H1 (cell line): ENCODE measurements around the gene CNIH3. TPM values are rescaled to one million over a fixed set of nuclear protein-coding genes. Genes with fewer than 3 reads are reported as not detected.

Experiments used
- ASH2L ChIP-seq: fragments of 200-600, 300-600 bp; sonication (generic); IDR thresholded peaks from one replicate; pipeline ENCODE4 v1.7.1; 2017; ENCODE audit warnings: low read length
- BRCA1 ChIP-seq: IDR thresholded peaks from 2 replicates; pipeline ENCODE4 v1.6.1; 2012; ENCODE audit warnings: low read depth, low read length, improper control_type of control experiment
- CTBP2 ChIP-seq: IDR thresholded peaks from 2 replicates; pipeline ENCODE4 v1.7.0; 2011; ENCODE audit warnings: borderline replicate concordance, mild to moderate bottlenecking, moderate library complexity, mixed read lengths, low read length; ENCODE audit not compliant: insufficient read depth, insufficient read length
- EP300 ChIP-seq, 2 experiments: IDR thresholded peaks; 1 replicate in 1 of 2; 2 replicates in 1 of 2; pipeline ENCODE4 v1.6.1; 2011 to 2012; ENCODE audit warnings: low read depth in 2 of 2, low read length in 2 of 2, mild to moderate bottlenecking in 2 of 2, borderline replicate concordance in 1 of 2, inconsistent platforms in 1 of 2, moderate library complexity in 1 of 2
- HDAC6 ChIP-seq: IDR thresholded peaks from one replicate; pipeline ENCODE4 v1.7.1; 2012; ENCODE audit warnings: low read depth, mild to moderate bottlenecking, inconsistent platforms, low read length, moderate library complexity
- JUND ChIP-seq: IDR thresholded peaks from 2 replicates; pipeline ENCODE4 v1.6.1; 2011; ENCODE audit warnings: mild to moderate bottlenecking, improper control_type of control experiment, low read length
- SIRT6 ChIP-seq: IDR thresholded peaks from one replicate; pipeline ENCODE4 v1.7.1; 2012; ENCODE audit warnings: low read length, inconsistent platforms
- TAF7 ChIP-seq: optimal IDR thresholded peaks from 2 replicates; pipeline ENCODE3; 2011; ENCODE audit warnings: low read depth, mild to moderate bottlenecking, inconsistent platforms, low read length, moderate library complexity, borderline replicate concordance
- TCF12 ChIP-seq: IDR thresholded peaks from 2 replicates; pipeline ENCODE4 v1.6.1; 2011; ENCODE audit warnings: low read depth, mild to moderate bottlenecking, low read length
- TEAD4 ChIP-seq: IDR thresholded peaks from 2 replicates; pipeline ENCODE4 v1.6.1; 2012; ENCODE audit warnings: low read depth, low read length, inconsistent platforms, mixed read lengths
- polyA plus RNA-seq, 7 experiments: library from polyadenylated mRNA; depleted of rRNA in 3 of 7; stranded (reverse) in 5 of 7; unstranded in 2 of 7; fragments of >200 nt in 5 of 7; fragments of 200-250 nt in 2 of 7; gene quantifications; 1 replicate in 5 of 7; 2 replicates in 1 of 7; 4 replicates in 1 of 7; pipeline versions ENCODE4 v1.2.1 to v1.2.3, GENCODE V29; 2011 to 2013; ENCODE audit warnings: missing spikeins in 2 of 7, mixed read lengths in 2 of 7
- total RNA-seq: library from RNA; stranded (reverse); fragmentation: NEBNext Ultra II Directional; extraction: Animal tissue kit (Norgen Biotek cat#: 25700); gene quantifications from 2 replicates; pipeline ENCODE4 v1.2.1, GENCODE V29; 2021
- TF ChIP-seq, protein P1 (sequence below): fragments of 300-600 bp; sonication (generic); IDR thresholded peaks from 2 replicates; pipeline ENCODE4 v1.7.1; 2012; ENCODE audit warnings: low read length, moderate library complexity, mild to moderate bottlenecking, inconsistent platforms; ENCODE audit not compliant: insufficient replicate concordance
- TF ChIP-seq, protein P2 (sequence below): IDR thresholded peaks from 2 replicates; pipeline ENCODE4 v1.6.1; 2012; ENCODE audit warnings: inconsistent platforms

The CNIH3 gene
- total and polyA plus RNA-seq, 2 of the 8 experiments (the other 6 are each of a cell fraction or from before 2014, with no cell fraction given), result 3.7 to 5.6 TPM

DNA sequence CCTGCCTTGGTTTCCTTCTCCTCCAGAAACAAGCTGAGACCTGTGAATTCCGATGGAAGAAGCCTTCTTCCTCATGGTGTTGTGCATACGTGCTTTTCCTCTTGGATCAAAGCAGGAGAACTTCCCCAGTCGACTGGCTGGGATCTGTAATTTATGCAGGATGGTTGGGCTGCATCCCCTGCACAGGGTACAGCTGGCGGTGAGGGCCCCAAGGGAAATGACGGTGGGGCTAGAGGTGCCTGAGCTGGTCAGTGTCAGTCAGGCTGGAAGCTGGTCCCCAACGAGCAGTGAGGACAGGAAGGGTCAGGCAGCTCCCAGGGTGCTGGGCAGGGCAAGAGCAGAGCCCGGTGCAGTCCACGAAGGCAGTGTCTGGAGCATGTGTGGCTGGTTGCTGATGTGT lies 106.7 kb downstream of the CNIH3 start (continued):
- TF ChIP-seq, protein P1, sequence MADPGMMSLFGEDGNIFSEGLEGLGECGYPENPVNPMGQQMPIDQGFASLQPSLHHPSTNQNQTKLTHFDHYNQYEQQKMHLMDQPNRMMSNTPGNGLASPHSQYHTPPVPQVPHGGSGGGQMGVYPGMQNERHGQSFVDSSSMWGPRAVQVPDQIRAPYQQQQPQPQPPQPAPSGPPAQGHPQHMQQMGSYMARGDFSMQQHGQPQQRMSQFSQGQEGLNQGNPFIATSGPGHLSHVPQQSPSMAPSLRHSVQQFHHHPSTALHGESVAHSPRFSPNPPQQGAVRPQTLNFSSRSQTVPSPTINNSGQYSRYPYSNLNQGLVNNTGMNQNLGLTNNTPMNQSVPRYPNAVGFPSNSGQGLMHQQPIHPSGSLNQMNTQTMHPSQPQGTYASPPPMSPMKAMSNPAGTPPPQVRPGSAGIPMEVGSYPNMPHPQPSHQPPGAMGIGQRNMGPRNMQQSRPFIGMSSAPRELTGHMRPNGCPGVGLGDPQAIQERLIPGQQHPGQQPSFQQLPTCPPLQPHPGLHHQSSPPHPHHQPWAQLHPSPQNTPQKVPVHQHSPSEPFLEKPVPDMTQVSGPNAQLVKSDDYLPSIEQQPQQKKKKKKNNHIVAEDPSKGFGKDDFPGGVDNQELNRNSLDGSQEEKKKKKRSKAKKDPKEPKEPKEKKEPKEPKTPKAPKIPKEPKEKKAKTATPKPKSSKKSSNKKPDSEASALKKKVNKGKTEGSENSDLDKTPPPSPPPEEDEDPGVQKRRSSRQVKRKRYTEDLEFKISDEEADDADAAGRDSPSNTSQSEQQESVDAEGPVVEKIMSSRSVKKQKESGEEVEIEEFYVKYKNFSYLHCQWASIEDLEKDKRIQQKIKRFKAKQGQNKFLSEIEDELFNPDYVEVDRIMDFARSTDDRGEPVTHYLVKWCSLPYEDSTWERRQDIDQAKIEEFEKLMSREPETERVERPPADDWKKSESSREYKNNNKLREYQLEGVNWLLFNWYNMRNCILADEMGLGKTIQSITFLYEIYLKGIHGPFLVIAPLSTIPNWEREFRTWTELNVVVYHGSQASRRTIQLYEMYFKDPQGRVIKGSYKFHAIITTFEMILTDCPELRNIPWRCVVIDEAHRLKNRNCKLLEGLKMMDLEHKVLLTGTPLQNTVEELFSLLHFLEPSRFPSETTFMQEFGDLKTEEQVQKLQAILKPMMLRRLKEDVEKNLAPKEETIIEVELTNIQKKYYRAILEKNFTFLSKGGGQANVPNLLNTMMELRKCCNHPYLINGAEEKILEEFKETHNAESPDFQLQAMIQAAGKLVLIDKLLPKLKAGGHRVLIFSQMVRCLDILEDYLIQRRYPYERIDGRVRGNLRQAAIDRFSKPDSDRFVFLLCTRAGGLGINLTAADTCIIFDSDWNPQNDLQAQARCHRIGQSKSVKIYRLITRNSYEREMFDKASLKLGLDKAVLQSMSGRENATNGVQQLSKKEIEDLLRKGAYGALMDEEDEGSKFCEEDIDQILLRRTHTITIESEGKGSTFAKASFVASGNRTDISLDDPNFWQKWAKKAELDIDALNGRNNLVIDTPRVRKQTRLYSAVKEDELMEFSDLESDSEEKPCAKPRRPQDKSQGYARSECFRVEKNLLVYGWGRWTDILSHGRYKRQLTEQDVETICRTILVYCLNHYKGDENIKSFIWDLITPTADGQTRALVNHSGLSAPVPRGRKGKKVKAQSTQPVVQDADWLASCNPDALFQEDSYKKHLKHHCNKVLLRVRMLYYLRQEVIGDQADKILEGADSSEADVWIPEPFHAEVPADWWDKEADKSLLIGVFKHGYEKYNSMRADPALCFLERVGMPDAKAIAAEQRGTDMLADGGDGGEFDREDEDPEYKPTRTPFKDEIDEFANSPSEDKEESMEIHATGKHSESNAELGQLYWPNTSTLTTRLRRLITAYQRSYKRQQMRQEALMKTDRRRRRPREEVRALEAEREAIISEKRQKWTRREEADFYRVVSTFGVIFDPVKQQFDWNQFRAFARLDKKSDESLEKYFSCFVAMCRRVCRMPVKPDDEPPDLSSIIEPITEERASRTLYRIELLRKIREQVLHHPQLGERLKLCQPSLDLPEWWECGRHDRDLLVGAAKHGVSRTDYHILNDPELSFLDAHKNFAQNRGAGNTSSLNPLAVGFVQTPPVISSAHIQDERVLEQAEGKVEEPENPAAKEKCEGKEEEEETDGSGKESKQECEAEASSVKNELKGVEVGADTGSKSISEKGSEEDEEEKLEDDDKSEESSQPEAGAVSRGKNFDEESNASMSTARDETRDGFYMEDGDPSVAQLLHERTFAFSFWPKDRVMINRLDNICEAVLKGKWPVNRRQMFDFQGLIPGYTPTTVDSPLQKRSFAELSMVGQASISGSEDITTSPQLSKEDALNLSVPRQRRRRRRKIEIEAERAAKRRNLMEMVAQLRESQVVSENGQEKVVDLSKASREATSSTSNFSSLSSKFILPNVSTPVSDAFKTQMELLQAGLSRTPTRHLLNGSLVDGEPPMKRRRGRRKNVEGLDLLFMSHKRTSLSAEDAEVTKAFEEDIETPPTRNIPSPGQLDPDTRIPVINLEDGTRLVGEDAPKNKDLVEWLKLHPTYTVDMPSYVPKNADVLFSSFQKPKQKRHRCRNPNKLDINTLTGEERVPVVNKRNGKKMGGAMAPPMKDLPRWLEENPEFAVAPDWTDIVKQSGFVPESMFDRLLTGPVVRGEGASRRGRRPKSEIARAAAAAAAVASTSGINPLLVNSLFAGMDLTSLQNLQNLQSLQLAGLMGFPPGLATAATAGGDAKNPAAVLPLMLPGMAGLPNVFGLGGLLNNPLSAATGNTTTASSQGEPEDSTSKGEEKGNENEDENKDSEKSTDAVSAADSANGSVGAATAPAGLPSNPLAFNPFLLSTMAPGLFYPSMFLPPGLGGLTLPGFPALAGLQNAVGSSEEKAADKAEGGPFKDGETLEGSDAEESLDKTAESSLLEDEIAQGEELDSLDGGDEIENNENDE, result no peak
- TF ChIP-seq TEAD4 (no peak), TCF12 (no peak), JUND (no peak), CTBP2 (no peak), TAF7 (no peak), SIRT6 (no peak), HDAC6 (no peak), ASH2L (no peak), EP300 (IDR thresholded peaks at IDR 0.05; ENCODE audit: borderline replicate concordance in 1 of 2, low read depth in 2 of 2, low read length in 2 of 2) (no peak), BRCA1 (no peak)
- TF ChIP-seq, protein P2, sequence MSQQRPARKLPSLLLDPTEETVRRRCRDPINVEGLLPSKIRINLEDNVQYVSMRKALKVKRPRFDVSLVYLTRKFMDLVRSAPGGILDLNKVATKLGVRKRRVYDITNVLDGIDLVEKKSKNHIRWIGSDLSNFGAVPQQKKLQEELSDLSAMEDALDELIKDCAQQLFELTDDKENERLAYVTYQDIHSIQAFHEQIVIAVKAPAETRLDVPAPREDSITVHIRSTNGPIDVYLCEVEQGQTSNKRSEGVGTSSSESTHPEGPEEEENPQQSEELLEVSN, result no peak
